ENCODE measurements around the gene YPEL2. TPM values are rescaled to one million over a fixed set of nuclear protein-coding genes. Genes with fewer than 3 reads are reported as not detected.
A peak's percentile ranks its signal among the peaks of the same experiment; 100 is the strongest.

YPEL2 gene
- total RNA-seq, 1 donor from 2014 or later = 37.3 TPM

DNA sequence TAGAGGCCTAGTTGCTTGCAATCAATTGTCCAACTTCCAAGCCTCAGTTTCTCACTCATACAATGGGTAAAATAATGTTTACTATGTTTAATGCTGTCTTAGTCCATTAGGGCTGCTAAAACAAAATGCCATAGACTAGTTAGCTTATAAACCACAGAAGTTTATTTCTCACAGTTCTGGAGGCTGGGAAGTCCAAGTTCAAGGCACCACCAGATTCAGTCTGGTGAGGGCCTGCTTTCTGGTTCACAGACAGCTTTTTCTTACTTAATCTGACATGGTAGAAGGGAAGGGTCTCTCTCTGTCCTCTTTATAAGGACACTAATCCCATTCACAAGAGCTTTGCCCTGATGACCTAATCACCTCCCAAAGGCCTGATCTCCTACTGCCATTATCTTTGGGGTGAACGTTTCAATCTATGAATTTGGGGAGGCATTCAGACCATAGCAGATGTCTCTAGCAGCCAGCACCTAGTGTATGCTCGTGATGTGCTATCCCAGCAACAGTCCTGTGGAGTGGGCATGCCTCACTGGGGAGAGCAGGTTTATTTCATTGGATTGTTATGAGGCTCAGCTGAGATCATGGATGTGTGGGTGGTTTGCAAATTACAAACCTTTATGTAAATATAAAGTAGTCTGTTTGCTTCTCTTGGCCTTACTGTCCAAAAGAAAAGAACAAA, 25.2 kb downstream of the YPEL2 start:
- DNase-seq (ENCODE audit: low read depth) = no peak

DNA sequence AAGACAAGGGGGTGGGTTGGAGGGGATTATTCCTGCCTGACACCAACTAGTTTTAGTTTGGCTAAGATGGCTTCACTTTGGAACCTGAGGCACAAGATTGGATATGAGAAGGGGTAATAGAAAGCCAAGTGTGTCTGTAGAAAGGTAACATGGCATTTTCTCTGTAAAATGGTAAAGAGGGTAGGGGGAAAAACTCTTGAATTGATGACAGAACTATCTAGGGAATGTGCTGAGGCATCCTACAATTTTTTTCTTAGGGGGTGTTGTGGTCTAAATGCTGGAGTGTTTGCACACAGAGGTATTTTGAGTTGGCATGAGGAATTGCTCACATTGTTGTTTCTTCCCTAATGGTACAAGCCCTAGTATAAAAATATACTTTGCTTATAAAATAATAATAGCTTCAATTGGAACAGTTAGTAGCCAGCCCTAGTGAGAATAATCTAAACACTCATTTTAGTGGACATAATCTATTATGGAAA, 25.8 kb downstream of the YPEL2 start:
- DNase-seq (ENCODE audit: low read depth) = peak; percentile 72

DNA sequence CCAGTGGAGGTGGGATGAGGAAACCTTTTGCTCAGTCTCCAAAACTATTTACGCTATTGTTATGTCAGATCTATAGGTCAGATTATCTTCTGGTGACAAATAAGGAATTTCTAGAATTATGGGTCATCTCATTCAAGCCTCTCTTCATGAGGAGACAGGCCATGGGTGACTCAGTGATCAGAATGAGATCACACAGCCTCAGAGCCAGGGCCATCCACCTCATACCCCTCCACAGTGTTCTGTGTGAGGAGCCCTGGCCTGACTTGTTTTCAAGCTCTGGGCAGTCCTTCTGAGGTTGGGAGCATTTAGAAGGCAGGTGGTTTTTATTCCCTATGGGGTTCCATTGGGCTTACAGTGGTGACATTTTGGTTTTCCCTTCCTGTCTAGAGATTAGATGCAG, 26.5 kb downstream of the YPEL2 start:
- peak; percentile 63 for DNase-seq (ENCODE audit: low read depth)

- peak; percentile 47 for DNase-seq (ENCODE audit: low read depth)
Measured at GRCh38 chr17:59361386-59361785, 29.9 kb downstream of the YPEL2 start.

GRCh38 chr17:59361916-59362810, 30.7 kb downstream of the YPEL2 start:
- DNase-seq (ENCODE audit: low read depth) = peak; percentile 99

- no peak for DNase-seq (ENCODE audit: low read depth)
Measured at GRCh38 chr17:59362811-59363205, 31.4 kb downstream of the YPEL2 start.

- no peak for DNase-seq (ENCODE audit: low read depth)
Measured at GRCh38 chr17:59365383-59365981, 34.0 kb downstream of the YPEL2 start.

DNA sequence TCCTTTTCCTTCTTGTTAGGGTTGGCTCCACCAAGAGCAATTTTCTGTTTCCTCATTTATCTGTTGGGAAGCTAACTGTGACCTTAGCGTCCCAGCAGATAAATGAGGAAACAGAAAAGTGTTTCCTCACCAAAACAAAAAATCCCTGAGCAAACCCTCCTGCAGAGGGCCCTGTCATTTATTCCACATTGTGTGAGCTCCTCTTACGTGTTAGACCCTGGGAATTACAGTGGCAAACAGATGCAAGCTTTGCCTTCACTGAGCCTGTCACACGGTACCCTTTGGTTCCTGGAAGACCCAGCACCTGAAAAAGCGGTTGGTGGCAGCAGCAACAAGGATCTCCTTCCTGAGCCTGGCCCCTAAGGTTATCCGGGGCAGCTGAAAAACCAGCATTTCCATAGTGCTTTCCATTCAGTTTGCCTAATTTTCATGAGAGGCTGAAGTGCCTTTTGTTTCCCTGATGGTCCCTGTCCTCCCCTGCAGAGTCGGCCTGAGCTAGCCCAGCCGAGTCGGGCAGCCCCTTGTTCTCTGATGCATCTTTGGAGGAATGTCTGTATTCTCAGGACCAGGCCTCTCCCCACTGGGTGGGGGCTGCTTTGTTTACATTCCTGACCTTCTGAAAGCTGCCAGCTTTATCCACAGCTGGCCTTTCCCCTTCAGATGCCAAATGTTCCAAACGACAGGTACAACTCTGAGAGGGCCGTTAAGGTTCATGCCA, 34.7 kb downstream of the YPEL2 start:
- DNase-seq (ENCODE audit: low read depth) = peak; percentile 48

GRCh38 chr17:59366773-59367656, 35.6 kb downstream of the YPEL2 start:
- peak; percentile 82 for DNase-seq (ENCODE audit: low read depth)

DNA sequence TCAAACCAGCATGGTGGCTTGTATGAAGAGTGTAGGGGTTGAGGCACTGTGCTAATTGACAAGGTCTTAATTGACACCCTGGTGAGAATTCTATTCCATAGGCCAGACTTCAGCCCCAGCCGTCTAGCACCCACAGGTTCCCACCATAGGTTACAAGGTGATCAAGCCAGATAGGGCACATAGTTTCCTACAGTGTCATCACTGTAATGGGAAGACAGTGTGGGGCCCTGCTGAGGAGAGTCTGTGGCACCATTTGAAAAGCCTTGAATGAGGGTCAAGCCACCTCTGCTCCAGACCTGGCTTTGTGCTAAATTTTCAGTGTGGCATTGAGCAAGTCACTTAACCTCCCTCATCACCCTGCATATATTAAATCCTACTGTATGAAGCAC, 36.2 kb downstream of the YPEL2 start:
- DNase-seq (ENCODE audit: low read depth) = peak; percentile 28

DNA sequence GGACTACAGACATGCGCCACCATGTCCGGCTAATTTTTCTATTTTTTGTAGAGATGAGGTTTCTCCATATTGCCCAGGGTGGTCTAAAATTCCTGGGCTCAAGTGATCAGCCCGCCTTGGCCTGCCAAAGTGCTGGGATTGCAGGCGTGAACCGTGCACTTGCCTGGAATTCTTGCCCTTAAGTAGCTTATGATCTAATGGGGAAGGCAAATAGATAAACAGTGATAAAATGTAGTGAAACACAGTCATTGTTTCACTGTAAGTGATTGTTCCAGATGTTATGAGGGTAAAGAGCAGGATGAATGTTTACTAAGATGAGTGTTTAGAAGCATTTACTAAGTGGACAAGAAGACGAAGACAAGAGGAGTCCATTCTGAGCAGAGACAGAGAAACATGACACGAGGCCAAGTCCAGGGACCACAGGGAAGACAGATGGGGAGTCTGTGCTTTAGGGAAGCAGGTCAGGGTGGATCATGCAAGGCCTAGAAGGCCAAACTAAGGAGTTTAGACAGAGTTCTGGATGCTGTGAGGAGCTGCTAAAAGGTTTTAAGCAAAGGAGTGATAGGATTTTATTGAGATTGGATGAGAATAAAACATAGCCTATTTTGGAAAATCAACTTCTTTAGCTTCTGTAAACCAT, 36.9 kb downstream of the YPEL2 start:
- DNase-seq (ENCODE audit: low read depth) = peak; percentile 25

DNA sequence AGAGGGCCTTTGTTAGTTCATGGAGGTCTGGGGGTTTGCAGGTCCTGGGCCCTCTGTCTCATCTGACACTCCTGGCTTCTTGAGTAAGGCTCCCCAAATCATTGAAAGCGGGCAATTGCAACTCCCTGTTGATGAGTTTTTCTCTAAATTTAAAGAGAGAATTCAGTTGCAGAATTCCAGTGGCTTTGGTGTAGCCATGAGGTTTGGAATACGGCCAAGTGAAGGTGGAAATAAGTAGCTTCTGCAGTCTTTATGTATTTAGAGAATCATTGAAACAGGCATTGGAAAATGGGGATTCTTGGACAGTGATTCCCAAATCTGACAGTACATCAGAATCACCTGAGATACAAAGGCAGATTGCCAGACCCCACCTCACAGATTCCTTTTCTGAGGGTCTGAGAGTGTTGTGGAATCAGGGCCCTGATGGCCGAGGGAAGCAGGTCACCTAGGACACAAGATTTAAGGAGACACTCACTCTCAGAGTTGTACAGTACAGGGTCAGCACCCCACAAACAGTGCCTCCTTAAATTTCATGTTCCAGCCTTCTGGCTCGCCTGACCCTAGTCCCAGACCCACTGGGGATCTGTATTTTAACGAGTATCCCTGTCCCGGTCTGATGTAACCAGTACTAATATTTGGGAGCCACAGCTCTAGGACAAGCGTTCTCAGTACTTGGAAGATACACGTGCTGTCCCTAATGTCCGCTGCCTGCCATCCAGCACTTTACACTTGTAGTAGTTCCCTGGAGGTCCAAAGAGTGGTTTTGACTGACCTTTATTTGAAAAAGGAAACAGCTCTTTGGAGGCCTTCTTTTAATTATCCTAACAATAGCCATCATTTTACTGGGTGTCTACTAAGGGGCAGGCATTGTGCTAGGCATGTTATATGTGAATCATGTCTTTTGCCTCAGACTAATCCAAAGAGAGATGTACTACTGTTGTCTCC, 37.8 kb downstream of the YPEL2 start:
- DNase-seq (ENCODE audit: low read depth) = peak; percentile 65

DNA sequence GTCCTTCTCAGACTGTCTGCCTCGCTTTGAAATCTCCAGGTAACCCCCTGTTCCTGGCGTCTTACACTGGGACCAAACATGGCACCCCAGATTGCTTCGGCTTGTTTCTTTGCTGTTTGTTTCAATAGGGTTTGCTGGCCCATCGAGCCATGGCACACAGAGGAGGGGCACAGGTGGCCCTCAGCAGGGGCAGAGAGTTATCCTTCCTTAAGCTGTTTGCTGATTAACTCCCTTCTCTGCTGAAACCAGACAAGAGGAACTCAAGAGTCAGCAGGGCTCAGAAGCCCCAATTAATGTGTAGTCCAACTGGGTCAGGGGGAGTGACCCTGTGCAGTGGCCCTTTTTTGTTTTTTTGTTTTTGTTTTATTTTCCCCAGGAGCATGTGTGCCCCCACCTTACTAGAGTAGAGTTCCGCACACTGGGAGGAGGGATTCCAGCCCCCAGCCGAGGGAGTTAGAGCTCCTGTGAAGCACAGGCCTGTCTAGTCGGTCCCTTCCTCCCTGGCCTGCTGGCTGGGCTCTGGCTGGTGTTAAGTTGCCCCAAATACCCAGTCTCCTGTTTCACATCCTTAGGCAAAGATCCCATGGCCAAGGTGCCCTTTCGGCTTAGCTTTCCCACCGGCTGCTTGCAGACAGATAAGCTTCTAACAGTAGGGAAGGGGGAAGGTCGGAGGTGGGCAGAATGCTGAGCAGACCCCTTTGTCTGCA, 39.3 kb downstream of the YPEL2 start:
- peak; percentile 44 for DNase-seq (ENCODE audit: low read depth)

DNA sequence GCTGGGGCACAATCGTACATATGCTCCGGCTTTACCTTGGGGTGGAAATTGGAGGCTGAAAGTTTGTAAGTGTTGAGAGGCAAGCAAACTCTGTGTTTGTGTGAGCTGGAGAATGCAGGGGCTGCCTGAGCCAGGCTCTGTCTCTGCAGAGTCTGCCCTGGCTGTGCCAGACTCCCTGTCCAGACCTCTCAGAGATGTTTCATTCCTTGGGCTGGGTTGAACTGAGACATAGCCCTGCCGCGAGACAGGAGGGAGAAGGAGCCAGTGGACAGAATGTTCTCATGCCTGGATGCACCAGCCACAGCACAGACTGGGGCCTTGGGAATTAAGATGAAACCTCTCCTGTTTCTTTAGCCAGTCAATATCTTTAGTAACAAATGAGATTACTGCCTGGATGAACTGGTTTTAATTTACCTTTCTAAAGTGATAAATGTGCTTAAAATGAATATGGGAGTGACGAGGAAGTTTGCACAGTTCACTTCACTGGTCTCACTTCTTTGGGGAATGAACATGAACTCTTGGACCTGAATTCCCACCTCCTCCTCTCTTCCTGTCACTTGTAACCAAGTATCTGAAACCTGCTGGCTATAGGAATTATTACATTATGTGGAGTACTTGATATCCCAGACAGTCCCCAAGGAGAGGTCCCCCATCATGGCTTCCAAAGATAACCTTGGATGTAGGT, 40.1 kb downstream of the YPEL2 start:
- peak; percentile 49 for DNase-seq (ENCODE audit: low read depth)

- DNase-seq (ENCODE audit: low read depth) = peak; percentile 84
Measured at GRCh38 chr17:59372138-59372751, 40.8 kb downstream of the YPEL2 start.

DNA sequence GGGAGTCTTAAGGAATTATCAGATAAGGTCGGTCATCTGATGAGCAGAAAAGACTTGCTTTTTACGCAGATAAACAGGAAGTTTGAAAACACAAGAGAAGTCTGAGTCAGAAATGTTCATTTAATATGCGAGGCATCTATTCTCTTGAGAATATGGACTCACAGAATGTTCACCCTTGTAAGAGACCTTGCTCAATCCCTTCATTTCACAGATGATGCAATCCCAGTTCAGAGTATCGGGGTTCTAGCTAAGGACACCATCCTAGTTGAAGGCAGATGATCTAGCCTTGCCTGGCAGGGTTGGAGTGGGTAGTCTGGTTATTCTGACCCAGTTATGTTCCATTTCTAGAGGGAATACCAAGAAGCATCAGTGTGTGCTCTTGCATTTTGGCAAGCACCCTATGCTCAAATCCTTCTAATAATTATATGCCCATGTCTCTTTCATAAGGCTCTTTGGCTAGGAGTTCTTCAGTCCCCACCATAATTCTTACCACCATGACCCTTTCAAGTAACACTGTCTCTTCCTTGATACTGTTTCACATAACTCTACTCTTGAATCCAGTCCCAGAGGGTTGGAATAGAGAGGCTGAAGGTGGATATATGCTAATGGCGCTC, 42.5 kb downstream of the YPEL2 start:
- DNase-seq (ENCODE audit: low read depth) = peak; percentile 86

DNA sequence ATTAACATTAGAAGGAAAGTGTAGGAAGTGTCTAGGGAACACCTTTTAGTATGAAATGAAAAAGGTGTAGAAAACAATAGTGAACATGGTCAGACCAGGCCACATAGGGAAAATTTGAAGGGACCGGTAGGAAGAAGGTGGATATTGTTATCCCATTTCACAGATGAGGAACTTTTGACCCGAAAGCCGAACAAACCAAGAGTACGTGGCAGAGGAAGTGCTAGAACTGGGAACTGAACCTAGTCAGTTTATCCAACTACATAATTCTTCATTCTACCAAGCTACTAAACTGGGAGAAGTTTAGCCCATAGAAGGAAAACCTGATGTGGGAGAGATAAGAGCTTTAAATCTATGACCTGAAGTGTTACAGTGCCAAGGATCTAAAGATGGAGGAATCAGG, 43.2 kb downstream of the YPEL2 start:
- no peak for DNase-seq (ENCODE audit: low read depth)
